SJSA1 (cell line): ENCODE data around the gene BTBD8. TPM values are rescaled to one million over a fixed set of nuclear protein-coding genes. Genes with fewer than 3 reads are reported as not detected.
"Not testable (repeated sequence)": the region's sequence is repeated elsewhere in the genome, so short reads cannot be mapped to it uniquely, and the experiment has no call there.

Experiments used
- DNase-seq, 2 experiments: peaks; one replicate each; pipeline ENCODE4 v3.0.0-alpha.2; 2015 to 2020; ENCODE audit warnings: low spot score in 2 of 2, low read depth in 1 of 2
- H3K27ac ChIP-seq: fragments of 250-450 bp; sonication (Bioruptor Pico); 2 replicates; pipeline ENCODE4 v1.5.1; 2020; ENCODE audit warnings: mild to moderate bottlenecking, moderate library complexity
- H3K27me3 ChIP-seq: fragments of 250-450 bp; sonication (Bioruptor Pico); replicated peaks from 2 replicates; pipeline ENCODE4 v1.5.1; 2020; ENCODE audit warnings: mild to moderate bottlenecking, moderate library complexity
- H3K36me3 ChIP-seq: fragments of 250-450 bp; sonication (Bioruptor Pico); 2 replicates; pipeline ENCODE4 v1.5.1; 2020; ENCODE audit warnings: mild to moderate bottlenecking
- H3K4me1 ChIP-seq: fragments of 250-450 bp; sonication (Bioruptor Pico); replicated peaks from 2 replicates; pipeline ENCODE4 v1.6.1; 2021; ENCODE audit warnings: mild to moderate bottlenecking
- H3K4me3 ChIP-seq: fragments of 250-450 bp; sonication (Bioruptor Pico); 2 replicates; pipeline ENCODE4 v1.5.1; 2020; ENCODE audit warnings: mild to moderate bottlenecking
- H3K9me3 ChIP-seq: fragments of 250-450 bp; sonication (Bioruptor Pico); replicated peaks from 2 replicates; pipeline ENCODE4 v1.5.1; 2020; ENCODE audit warnings: mild to moderate bottlenecking
- total RNA-seq: library from RNA; depleted of rRNA; stranded (reverse); fragments of >200 nt; shearing (Covaris generic); gene quantifications from 2 replicates; pipeline ENCODE4 v1.2.3, GENCODE V29; 2014; rRNA removed

BTBD8 gene
- total RNA-seq = 1.1 and 5.1 TPM in 2 replicates

DNA sequence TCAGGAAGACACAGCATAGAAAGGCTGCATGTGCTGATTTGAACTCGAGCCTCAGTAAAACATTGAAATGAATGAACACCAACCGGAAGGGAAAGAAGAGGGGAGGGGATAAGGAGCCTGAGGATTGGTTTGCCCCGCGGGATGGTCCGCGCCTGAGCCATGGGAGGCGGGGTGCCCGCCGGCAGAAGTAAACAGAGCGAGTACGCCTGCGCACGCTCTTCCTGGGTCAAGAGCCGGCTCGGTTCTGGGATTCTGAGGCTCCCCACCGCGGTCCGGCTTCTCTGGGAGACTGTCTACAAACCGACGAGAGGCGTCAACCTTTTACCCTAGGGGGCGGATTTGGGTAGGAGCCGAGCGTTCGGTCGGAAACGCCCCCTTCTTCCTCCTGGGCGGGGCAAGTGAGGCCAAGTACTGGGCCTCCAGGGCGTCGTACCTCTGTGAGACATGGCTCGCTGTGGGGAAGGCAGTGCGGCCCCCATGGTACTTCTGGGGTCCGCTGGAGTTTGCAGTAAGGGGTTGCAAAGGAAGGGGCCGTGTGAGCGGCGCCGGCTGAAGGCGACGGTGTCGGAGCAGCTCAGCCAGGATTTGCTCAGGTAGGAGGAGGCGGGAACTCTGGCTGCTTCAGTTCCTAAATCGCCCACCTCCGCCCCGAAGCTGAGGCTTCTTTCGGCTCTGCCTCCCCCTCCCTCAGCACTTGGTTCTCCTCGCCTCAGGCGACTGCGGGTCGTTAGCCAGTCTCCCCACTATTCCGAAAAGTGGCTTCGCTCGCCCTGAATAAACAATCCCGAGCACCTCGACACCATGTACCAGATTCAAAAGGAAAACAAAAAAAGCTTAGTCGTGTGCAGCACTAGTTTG, at the start of gene BTBD8:
TSS of gene BTBD8 (plus strand) at position 218 of the 858 bp plus-strand sequence. CDS start at position 445, 227 bp downstream.
- no peak within 1 kb of the TSS for H3K27ac ChIP-seq
- H3K4me3 ChIP-seq = peak within 1 kb of the TSS; percentile 52
- peaks cover 6% of the 10 kb centered on the region; the same call in 1 of the 2 replicates for H3K9me3 ChIP-seq
- H3K27me3 ChIP-seq = no peaks in the 10 kb centered on the region
- H3K4me1 ChIP-seq = no peaks in the 10 kb centered on the region
- H3K36me3 ChIP-seq = no peaks in the 10 kb centered on the region
- DNase-seq = peak; percentile 76 to 81

GRCh38 chr1:92030656-92031107, 49.5 kb upstream of the BTBD8 start:
- Histone ChIP-seq H3K27ac (no peak overlapping the region), H3K9me3 (0 out of 2 replicates have a peak, but pooled peaks cover 2% of the 10 kb centered on the region), H3K4me3 (no peak overlapping the region), H3K4me1 (peaks cover 18% of the 10 kb centered on the region), H3K27me3 (peaks cover 17% of the 10 kb centered on the region), H3K36me3 (no peaks in the 10 kb centered on the region)
- DNase-seq = peak in 1 of 2 experiments; percentile 5

- no peak overlapping the region for H3K27ac ChIP-seq
These were observed 48.6 kb upstream of the BTBD8 start for GRCh38 chr1:92031281-92032110.

DNA sequence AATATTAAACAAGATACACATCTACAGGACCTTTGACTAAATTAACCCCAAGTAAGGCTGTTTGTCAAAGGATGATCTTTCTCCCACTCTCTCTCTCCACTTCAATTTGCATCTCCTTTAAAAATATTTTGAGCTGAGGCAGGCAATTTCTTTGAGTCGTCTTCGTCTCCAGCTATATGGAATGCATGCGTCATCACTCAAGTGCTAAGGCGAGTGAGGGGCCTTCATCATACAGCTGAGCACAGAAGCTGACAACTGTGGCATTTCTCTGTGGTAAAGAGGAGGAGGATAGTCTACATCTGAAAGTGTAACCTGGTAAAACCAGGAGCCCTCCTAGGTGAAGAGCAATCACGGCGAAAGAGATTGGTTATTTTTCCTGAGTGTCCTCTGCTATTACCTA, 42.7 kb upstream of the BTBD8 start:
- H3K27ac ChIP-seq = no peak overlapping the region
- H3K27me3 ChIP-seq = no peaks in the 10 kb centered on the region
- no peaks in the 10 kb centered on the region for H3K36me3 ChIP-seq
- H3K4me1 ChIP-seq = no peaks in the 10 kb centered on the region
- H3K9me3 ChIP-seq = no peaks in the 10 kb centered on the region
- DNase-seq = no peak
- no peak overlapping the region for H3K4me3 ChIP-seq

More at GRCh38 chr1:92031281-92032110, 48.6 kb upstream of the BTBD8 start:
- Histone ChIP-seq H3K9me3 (0 out of 2 replicates have a peak, but pooled peaks cover 2% of the 10 kb centered on the region), H3K4me1 (peaks cover 18% of the 10 kb centered on the region), H3K4me3 (no peak overlapping the region), H3K27me3 (peaks cover 17% of the 10 kb centered on the region), H3K36me3 (no peaks in the 10 kb centered on the region)
- no peak for DNase-seq

- H3K27ac ChIP-seq = no peak overlapping the region
- H3K27me3 ChIP-seq = no peaks in the 10 kb centered on the region
- no peaks in the 10 kb centered on the region for H3K4me1 ChIP-seq
- DNase-seq = no peak
- no peaks in the 10 kb centered on the region for H3K9me3 ChIP-seq
- H3K36me3 ChIP-seq = no peaks in the 10 kb centered on the region
- no peak overlapping the region for H3K4me3 ChIP-seq
These were observed 41.3 kb upstream of the BTBD8 start for GRCh38 chr1:92038695-92039346.

DNA sequence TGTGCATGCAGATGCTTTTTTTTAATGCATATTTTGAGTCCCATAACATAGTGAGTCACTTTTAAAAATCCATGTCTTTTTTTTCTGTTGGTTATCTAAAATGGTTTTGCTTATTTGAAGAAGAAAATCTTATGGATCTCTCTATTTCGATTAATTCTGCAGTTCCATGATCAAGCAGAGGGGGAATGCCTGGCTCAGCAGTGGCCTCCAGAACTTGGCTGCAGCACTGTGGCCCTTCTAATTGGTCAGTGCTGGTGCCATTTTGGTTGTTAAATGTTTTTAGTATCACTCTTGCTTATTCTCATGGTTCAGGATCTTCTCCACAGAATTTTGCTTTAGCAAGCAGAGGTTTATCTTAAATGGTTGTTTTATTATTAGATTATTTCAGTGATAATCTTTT, 39.2 kb upstream of the BTBD8 start:
- Histone ChIP-seq H3K36me3 (no peaks in the 10 kb centered on the region), H3K27ac (no peak overlapping the region), H3K27me3 (no peaks in the 10 kb centered on the region), H3K4me1 (no peaks in the 10 kb centered on the region), H3K4me3 (no peak overlapping the region), H3K9me3 (no peaks in the 10 kb centered on the region)
- DNase-seq = no peak

GRCh38 chr1:92043621-92044020, 36.5 kb upstream of the BTBD8 start:
- Histone ChIP-seq H3K36me3 (no peaks in the 10 kb centered on the region), H3K4me1 (no peaks in the 10 kb centered on the region), H3K27ac (no peak overlapping the region), H3K4me3 (no peak overlapping the region), H3K27me3 (0 out of 2 replicates have a peak, but pooled peaks cover 2% of the 10 kb centered on the region), H3K9me3 (no peaks in the 10 kb centered on the region)
- DNase-seq = no peak

DNA sequence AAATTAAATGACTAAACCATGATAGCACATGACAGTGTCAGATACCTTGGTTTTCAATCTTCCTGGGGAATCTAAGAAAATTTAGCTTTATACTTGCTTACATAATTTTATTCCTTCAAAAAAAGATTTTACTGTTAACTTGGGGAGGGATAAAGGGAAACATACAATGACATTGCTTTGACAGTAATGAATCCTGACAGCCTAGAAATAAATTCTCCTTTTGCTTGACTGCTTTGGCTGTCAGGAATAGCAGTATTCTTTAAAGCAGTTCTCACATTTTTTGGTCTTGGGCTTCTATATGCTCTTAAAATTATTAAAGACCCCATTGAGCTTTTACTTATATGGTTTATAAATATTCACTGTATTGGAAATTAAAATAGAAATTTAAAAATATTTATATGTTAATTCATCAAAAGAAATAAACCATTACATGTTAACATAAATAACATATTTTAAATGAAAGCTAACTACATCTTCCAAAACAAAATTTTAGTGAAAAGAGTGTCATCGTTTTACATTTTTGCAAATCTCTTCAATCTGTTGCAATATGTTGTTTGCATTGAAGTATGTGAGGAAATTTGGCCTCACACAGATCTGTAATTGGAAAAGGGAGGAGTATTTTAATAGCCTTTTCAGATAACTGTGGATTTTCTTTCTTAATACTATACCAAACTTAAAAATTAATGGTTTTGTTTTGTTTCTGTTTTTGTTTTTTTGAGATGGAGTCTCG, 34.2 kb upstream of the BTBD8 start:
- H3K4me1 ChIP-seq = no peaks in the 10 kb centered on the region
- H3K9me3 ChIP-seq = no peaks in the 10 kb centered on the region
- 0 out of 2 replicates have a peak, but pooled peaks cover 2% of the 10 kb centered on the region for H3K27me3 ChIP-seq
- H3K36me3 ChIP-seq = no peaks in the 10 kb centered on the region
- DNase-seq = no peak
- H3K4me3 ChIP-seq = no peak overlapping the region
- H3K27ac ChIP-seq = no peak overlapping the region

DNA sequence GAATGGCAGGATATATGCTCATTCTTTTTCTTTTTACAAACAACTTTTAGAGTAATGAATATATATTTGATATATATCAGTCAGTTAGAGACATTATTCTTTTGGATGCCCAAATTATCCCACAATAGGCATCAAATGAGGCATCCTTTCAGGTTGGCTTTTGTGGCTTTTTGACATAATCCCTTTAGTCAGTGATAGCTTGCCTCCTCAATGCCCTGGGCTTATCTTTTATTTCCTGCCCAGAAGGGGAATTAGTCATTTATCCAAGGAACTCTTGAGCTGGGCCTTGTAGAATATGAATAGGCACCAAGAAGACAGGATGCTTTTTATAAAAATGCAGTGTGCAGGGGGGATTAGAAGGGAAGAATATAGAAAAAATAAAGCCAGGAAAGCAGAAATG, 28.2 kb upstream of the BTBD8 start:
- no peaks in the 10 kb centered on the region for H3K9me3 ChIP-seq
- no peaks in the 10 kb centered on the region for H3K36me3 ChIP-seq
- no peaks in the 10 kb centered on the region for H3K4me1 ChIP-seq
- no peak overlapping the region for H3K4me3 ChIP-seq
- no peak for DNase-seq
- 0 out of 2 replicates have a peak, but pooled peaks cover 5% of the 10 kb centered on the region for H3K27me3 ChIP-seq
- H3K27ac ChIP-seq = no peak overlapping the region

DNA sequence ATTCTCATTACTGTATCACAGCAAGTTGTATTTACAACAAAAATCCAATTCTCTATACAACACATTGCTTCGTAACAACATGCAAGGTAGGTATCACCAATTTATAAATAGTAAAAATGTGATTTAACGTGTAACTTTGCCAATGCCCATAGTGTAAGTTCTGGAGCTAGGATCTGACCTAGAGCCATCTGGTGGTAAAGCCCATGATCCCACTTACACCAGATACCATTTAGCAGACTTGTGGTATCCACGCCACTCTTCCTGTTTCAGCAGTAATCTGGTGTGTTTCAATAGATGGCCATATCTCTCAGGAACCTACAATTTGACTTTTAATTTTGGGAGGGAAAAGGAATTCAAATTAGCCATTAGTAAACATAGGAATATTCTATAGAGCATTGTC, 15.1 kb upstream of the BTBD8 start:
- no peaks in the 10 kb centered on the region for H3K9me3 ChIP-seq
- no peaks in the 10 kb centered on the region for H3K36me3 ChIP-seq
- no peaks in the 10 kb centered on the region for H3K4me1 ChIP-seq
- H3K27me3 ChIP-seq = 0 out of 2 replicates have a peak, but pooled peaks cover 2% of the 10 kb centered on the region
- no peak overlapping the region for H3K27ac ChIP-seq
- no peak overlapping the region for H3K4me3 ChIP-seq
- DNase-seq = no peak

DNA sequence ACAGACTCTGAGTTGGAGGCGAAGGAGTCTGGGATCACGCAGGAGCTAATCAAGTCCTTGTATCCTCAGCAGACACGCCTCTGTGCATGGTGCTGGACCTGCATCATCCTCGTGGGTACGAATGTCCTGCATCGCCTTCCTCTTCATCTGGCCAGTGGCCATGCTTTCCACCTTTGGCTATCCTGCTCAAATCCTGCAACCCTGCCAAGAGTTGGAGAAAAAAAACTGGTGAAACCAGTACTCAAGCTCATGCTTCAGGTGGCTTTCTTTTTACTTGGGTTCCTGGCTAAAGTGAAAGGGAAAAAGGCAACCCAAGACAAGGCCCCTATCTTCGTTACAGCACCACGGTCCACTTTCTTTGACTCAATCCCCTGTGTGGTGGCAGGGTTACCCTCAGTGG, 13.8 kb upstream of the BTBD8 start:
- Histone ChIP-seq H3K4me3 (no peak overlapping the region), H3K27ac (no peak overlapping the region), H3K27me3 (0 out of 2 replicates have a peak, but pooled peaks cover 2% of the 10 kb centered on the region), H3K36me3 (no peaks in the 10 kb centered on the region), H3K4me1 (no peaks in the 10 kb centered on the region), H3K9me3 (no peaks in the 10 kb centered on the region)
- DNase-seq = no peak

DNA sequence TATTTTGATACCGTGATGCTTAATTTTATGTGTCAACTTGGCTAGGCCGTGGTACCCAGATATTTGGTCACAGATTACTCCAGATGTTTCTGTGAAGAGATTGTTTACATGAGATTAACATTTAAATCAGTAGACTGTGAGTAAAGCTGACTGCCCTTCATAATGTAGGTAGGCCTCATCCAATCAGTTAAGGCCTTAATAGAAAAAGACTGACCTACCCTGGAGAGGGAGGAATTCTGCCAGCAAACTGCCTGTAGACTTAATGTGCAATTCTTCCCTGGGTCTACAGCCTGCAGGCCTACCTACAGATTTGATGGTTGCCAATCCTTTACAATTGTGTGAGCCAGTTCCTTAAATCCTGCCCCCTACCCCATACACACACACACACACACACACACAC, 9.3 kb upstream of the BTBD8 start:
- no peak for DNase-seq
- Histone ChIP-seq H3K27ac (no peak overlapping the region), H3K27me3 (no peaks in the 10 kb centered on the region), H3K4me1 (no peaks in the 10 kb centered on the region), H3K4me3 (no peak overlapping the region), H3K36me3 (no peaks in the 10 kb centered on the region), H3K9me3 (no peaks in the 10 kb centered on the region)

DNA sequence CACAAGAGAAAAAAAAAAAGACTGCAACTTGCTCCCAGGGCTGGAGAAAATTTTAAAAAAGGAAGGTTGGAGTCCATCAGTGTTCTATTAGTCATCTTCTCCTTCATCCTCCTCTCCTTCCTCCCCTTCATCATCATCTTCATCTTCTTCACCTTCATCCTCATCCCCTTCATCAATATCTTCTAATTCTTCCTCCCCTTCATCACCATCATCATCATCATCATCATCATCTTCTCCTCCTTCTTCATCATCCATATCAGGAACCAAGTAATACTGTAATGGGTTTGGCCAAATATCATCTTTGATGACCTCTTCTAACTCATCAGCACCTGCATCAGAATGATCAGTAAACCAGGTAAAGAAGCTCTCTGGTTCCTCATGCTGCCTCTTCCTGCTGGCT, 5.7 kb upstream of the BTBD8 start:
- not testable (repeated sequence) for DNase-seq, H3K4me1 ChIP-seq, H3K36me3 ChIP-seq, H3K4me3 ChIP-seq, H3K9me3 ChIP-seq, H3K27me3 ChIP-seq, H3K27ac ChIP-seq
